ENCODE measurements around the gene ARMC8. TPM values are rescaled to one million over a fixed set of nuclear protein-coding genes. Genes with fewer than 3 reads are reported as not detected.

The ARMC8 gene
- total RNA-seq, 1 donor from 2014 or later, result 25.4 TPM

- intact Hi-C loops (cut with DNase I), result no loop called here
- ATAC-seq, result no peak
- no peak for DNase-seq (ENCODE audit: missing footprints)
These were observed 43.4 kb downstream of the ARMC8 start for GRCh38 chr3:138230525-138230924.

- intact Hi-C loops (cut with DNase I), result no loop called here
- DNase-seq (ENCODE audit: missing footprints) (no peak), ATAC-seq (no peak)
These were observed 45.7 kb downstream of the ARMC8 start for GRCh38 chr3:138232705-138233364.

GRCh38 chr3:138234401-138235179 is 47.5 kb downstream of the ARMC8 start:
- ATAC-seq (no peak), DNase-seq (ENCODE audit: missing footprints) (no peak)
- intact Hi-C loops (cut with DNase I), result no loop called here

DNA sequence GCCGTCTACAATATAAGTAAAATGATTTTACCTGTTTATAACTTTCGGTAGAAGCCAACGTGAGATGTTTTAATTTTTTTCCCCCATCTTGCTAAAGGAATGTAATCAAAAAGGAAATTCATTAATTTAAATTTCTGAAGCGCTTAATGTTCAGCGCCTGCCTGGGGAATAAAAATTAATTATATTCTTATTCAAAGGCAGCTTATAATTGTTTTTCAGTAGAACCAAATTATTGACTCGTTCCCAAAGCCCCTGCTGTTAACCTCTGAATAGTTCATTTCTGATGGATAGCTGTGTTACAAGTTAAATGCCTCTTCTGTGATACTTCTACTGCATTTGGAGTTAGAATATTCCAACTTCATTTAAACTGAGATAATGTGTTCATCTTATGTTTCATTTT is 51.6 kb downstream of the ARMC8 start:
- intact Hi-C loops (cut with DNase I), result no loop called here
- ATAC-seq (no peak), DNase-seq (ENCODE audit: missing footprints) (no peak)

DNA sequence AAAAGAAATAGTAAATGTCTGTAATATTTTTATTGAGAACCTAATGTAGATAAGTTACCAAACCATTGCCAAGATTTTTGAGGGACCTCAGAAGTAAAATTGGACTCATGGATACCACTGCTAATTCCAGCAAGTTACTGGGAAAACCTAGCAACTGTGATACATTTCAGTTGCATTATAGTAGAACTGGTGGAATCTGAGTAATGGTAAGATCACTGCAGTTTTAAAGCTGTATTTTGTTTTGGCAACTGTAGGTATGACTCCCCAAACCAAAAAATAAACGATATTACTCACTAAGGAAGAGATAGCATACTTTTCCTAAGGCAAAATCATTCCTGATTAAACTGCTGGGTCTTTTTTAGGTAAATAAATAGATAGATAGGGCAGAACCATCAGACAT is 54.0 kb downstream of the ARMC8 start:
- intact Hi-C loops (cut with DNase I), result no loop called here
- DNase-seq (ENCODE audit: missing footprints) (no peak), ATAC-seq (no peak)

DNA sequence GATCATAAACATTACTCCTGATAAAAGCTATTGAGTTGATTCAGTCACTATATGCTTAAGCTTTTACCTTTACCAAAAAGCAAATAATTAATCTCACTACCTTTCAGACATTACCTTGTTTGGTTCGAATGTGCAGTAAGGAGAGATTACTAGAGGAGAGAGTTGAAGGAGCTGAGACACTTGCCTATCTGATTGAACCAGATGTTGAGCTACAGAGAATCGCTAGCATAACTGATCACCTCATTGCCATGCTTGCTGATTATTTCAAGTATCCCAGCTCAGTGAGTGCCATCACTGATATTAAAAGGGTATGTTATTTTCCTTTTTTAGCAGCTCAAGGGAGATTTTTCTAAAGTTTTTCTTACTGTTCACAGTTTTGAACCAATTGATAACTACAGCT is 54.6 kb downstream of the ARMC8 start:
- DNase-seq (ENCODE audit: missing footprints), result no peak
- ATAC-seq, result no peak
- intact Hi-C loops (cut with DNase I), result no loop called here

DNA sequence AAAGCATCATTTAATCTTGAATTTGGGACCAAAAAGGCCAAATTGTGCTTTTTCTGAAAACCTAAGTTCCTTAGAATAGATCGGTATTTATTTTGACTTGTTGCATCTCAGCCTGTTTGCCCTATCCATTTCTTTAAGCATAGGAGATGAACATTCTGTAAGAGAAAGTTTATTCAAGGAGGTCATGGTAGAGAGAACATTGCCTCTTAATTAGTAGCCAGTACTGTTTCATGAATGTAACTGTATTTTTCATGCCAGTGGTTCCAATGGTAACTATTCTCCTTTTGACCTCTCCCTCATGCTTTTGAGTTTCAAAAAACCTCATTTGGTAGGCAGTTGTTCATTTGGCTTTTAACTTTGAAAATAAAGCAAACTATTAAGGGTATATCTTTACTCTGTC is 55.4 kb downstream of the ARMC8 start:
- ATAC-seq, result no peak
- intact Hi-C loops (cut with DNase I), result no loop called here
- DNase-seq (ENCODE audit: missing footprints), result no peak

- no peak for ATAC-seq
- intact Hi-C loops (cut with DNase I), result no loop called here
- DNase-seq (ENCODE audit: missing footprints), result no peak
These were observed 57.9 kb downstream of the ARMC8 start for GRCh38 chr3:138245026-138245425.

DNA sequence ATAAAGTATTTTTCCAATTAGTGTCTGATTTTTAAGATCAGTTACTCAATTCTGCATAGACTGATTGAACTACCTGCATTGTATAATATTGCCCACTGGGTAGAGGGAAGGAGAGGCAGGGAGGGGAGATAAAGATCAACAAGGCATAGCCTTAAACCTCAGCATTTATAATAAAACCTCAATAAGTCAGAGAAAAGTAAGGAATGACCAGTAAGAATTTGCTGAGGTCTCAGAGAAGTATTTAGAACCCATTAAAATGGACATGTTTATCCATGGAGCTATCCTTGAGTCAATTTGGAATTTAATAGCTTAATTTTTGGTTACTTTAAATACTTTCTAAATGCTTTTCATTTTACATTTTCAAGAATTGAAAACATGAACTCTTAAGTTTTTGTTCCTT is 62.5 kb downstream of the ARMC8 start:
- intact Hi-C loops (cut with DNase I), result no loop called here
- ATAC-seq (no peak), DNase-seq (ENCODE audit: missing footprints) (no peak)

GRCh38 chr3:138253609-138254008 is 66.5 kb downstream of the ARMC8 start:
- DNase-seq (ENCODE audit: missing footprints) (no peak), ATAC-seq (no peak)
- intact Hi-C loops (cut with DNase I), result no loop called here

- ATAC-seq, result no peak
- intact Hi-C loops (cut with DNase I), result no loop called here
These were observed 67.1 kb downstream of the ARMC8 start for GRCh38 chr3:138254216-138254615.

DNA sequence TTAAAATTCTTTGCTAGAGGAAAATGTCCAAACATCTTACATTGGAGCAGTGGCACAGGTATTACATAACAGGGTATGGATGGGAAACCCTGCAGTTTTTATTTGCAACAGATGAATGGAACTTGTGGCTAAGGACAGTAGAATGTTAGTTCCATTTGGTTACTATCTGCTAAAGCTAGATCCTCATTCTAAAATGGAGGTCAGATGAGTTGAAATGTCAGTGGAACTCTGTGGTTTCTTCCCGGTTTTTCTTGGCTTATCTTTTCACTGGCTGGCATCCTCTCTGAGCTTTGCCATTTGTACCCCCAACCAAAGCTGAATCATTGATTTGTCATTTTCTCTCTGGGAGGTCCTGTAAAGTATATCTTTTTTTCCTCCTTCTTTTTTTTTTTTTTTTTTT is 68.9 kb downstream of the ARMC8 start:
- DNase-seq (ENCODE audit: missing footprints) (no peak), ATAC-seq (no peak)
- intact Hi-C loops (cut with DNase I), result no loop called here

More at GRCh38 chr3:138254216-138254615, 67.1 kb downstream of the ARMC8 start:
- no peak for DNase-seq (ENCODE audit: missing footprints)

DNA sequence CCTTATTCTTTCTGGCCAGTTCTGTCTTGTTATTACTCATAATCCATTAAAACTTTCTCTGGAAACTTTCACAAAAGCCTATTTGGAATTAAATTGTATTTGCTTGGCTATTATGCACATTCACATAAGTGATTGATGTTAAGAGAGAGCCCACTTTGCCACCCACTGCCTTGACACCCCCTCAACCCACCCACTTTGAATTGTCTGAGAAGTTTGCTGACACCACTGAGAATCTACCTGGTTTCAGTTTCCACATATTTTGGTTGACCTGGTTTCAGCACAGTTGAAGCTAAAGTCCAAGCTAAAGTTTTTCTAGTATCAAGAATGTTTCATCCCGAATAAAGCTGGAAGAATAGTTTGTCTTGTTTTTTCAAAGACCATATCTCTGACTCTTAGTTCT is 70.9 kb downstream of the ARMC8 start:
- ATAC-seq (no peak), DNase-seq (ENCODE audit: missing footprints) (no peak)
- intact Hi-C loops (cut with DNase I), result no loop called here

DNA sequence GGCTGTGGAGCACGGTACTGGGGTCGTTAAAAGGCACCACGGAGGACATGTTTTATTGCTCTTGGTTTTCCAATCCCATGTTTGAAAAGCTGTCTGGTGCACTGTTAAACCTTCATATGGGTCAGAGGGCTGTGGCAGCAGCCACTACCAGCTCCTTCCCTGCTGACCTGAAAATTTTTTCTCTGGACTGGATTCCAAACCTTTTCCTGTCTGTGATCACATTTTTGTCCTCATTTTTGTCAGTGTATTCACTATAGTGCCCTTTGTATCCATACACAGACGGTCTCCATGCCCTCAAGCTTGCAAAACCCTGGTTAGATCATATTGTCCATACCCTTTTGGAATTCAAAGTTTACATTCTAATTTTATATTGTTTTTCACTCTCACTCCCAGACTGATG is 72.0 kb downstream of the ARMC8 start:
- intact Hi-C loops (cut with DNase I), result no loop called here

GRCh38 chr3:138260611-138261010 is 73.5 kb downstream of the ARMC8 start:
- intact Hi-C loops (cut with DNase I), result no loop called here
- ATAC-seq (no peak), DNase-seq (ENCODE audit: missing footprints) (no peak)

More for the DNA sequence above, 72.0 kb downstream of the ARMC8 start:
- no peak for DNase-seq (ENCODE audit: missing footprints)
- no peak for ATAC-seq

GRCh38 chr3:138263104-138263503 is 76.0 kb downstream of the ARMC8 start:
- intact Hi-C loops (cut with DNase I), result no loop called here
- ATAC-seq (no peak), DNase-seq (ENCODE audit: missing footprints) (no peak)

GRCh38 chr3:138265745-138266144 is 78.6 kb downstream of the ARMC8 start:
- ATAC-seq (no peak), DNase-seq (ENCODE audit: missing footprints) (no peak)
- intact Hi-C loops (cut with DNase I), result no loop called here

GRCh38 chr3:138267083-138267482 is 80.0 kb downstream of the ARMC8 start:
- DNase-seq (ENCODE audit: missing footprints), result no peak

DNA sequence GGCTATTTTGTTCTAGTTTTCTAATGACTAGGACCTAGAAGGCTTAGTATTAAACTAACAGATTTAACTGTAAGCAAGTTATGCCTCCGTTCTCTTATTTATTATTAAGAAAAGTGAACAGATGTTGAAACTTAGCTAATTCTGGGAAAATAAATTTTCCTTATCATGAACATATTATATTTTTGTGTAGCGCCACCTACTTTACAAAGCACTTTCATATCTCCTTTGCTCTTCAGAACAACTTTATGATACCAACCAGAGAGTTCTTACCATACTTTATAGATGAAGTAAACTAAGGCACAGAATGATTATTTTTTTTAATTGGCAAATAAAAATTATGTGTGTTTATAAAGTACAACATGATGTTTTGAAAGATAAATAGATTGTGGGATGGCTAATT is 83.1 kb downstream of the ARMC8 start:
- ATAC-seq, result no peak
- DNase-seq (ENCODE audit: missing footprints), result no peak
- intact Hi-C loops (cut with DNase I), result no loop called here

More at GRCh38 chr3:138267083-138267482, 80.0 kb downstream of the ARMC8 start:
- no peak for ATAC-seq
- intact Hi-C loops (cut with DNase I), result no loop called here

DNA sequence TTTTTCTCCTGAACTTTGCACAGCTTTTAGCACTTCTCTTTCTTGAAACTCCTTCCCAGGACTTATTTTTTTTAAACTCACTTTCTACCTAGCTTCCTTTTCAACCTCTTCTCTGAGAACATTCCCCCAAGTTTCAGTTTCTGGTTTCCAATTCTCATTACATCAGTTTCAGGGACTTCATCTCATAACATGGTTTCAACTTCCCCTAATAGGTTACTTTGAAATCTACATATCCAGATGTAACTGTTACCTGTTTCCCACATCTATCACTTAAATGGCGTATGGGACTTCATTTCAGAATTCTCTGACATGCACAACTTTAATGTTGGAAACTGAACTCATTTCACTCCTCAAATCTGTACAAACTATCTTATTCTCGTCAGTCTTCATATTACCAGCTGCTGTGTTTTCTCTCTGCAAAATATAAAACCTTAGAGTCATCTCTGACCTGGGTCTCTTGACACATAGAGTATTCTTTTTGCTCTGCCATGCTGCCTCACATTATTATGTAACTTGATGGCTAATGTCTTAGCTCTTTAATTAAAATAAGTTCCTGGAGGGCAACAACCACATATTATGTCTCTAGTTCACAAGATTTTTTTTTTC is 84.2 kb downstream of the ARMC8 start:
- ATAC-seq, result no peak
- no peak for DNase-seq (ENCODE audit: missing footprints)
- intact Hi-C loops (cut with DNase I), result no loop called here

Measured in Right ventricle myocardium inferior (tissue), 1 donor.